Activated CD4-positive, alpha-beta T cell treated with anti-CD3 and anti-CD28 coated beads for 36 hours (primary cell): ENCODE results near the gene PCDHGA1. TPM values are rescaled to one million over a fixed set of nuclear protein-coding genes. Genes with fewer than 3 reads are reported as not detected.
"Not testable (repeated sequence)": the region's sequence is repeated elsewhere in the genome, so short reads cannot be mapped to it uniquely, and the experiment has no call there.

ENCODE experiments used
- ATAC-seq: fragments of 200-7000 bp; cut with Tn5 transposase; one replicate; pipeline ENCODE4 v1.10.0; 2021; ENCODE audit warnings: mild to moderate bottlenecking, moderate library complexity
- CTCF ChIA-PET: fragments of 350-600 bp; sonication (Branson Sonifier 250); formaldehyde crosslinking; loops from one replicate; lab custom pipeline; 2021; ENCODE audit warnings: antibody characterized with exemption; lab: Charles Lee
- POLR2A ChIA-PET: fragments of 350-600 bp; sonication (Branson Sonifier 250); formaldehyde crosslinking; loops from one replicate; lab custom pipeline; 2021; ENCODE audit warnings: antibody characterized with exemption, inconsistent platforms; lab: Charles Lee
- DNase-seq: peaks from one replicate; pipeline ENCODE4 v3.0.0-alpha.2; 2020
- H3K27ac Mint-ChIP-seq: one replicate; pipeline ENCODE4 v1.8.0; 2021; ENCODE audit warnings: mixed read lengths
- H3K27me3 Mint-ChIP-seq: one replicate; pipeline ENCODE4 v1.8.0; 2021; ENCODE audit warnings: mixed read lengths
- H3K36me3 Mint-ChIP-seq: one replicate; pipeline ENCODE4 v1.8.0; 2021; ENCODE audit warnings: low read depth, mixed read lengths
- H3K4me1 Mint-ChIP-seq: one replicate; pipeline ENCODE4 v1.8.0; 2021; ENCODE audit warnings: mixed read lengths
- H3K4me3 Mint-ChIP-seq: one replicate; pipeline ENCODE4 v1.8.0; 2021; ENCODE audit warnings: mild to moderate bottlenecking, moderate library complexity, mixed read lengths
- H3K9me3 Mint-ChIP-seq: one replicate; pipeline ENCODE4 v1.8.0; 2021; ENCODE audit warnings: low read depth, mixed read lengths
- intact Hi-C, 2 experiments: fragments of 100-400 bp; cut with DNase I in 1 of 2; cut with micrococcal nuclease in 1 of 2; formaldehyde crosslinking; loops; one replicate each; pipeline versions ENCODE4 v1.14.2 to v1.15.1; 2022 to 2024; cut with DNase I, micrococcal nuclease
- total RNA-seq, 2 experiments: library from RNA; stranded (reverse); gene quantifications; one replicate each; pipeline ENCODE4 v1.2.3, GENCODE V29; 2021

Gene PCDHGA1
- total RNA-seq, 2 experiments from 2014 or later: 0.05 TPM; not detected in 1

DNA sequence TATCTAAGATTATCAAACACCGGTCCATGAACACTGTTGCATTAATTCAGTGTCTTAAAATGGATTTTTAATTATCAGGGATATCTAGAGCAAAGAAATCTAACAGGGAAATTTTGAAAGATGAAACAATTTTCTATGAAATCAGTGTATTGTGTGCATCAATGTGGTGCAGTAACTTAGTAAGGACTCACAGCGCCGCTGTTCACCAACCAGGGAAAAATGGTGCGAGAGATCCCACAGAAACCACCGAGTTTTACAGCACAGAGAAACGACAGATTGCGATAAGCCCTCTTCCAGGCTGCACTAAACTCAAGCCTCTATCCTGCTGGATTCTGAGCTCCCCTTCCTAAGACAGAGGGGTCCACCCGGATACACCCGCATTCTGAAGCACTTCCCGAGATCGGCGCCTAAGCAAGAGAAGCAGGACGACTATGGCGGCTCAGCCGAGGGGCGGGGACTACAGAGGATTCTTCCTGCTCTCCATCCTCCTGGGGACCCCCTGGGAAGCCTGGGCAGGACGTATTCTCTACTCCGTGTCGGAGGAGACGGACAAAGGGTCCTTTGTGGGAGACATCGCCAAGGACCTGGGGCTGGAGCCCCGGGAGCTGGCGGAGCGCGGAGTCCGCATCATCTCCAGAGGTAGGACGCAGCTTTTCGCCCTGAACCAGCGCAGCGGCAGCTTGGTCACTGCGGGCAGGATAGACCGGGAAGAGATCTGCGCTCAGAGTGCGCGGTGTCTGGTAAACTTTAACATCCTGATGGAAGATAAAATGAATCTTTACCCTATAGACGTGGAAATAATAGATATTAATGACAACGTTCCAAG lies 52.4 kb downstream of the PCDHGA1 start, which contains the start of gene PCDHGA7:
Gene PCDHGA7 (plus strand): TSS at position 274 of the 826 bp plus-strand sequence. CDS start 158 bp downstream, at position 432.
- intact Hi-C loops: no loop called here
- H3K27me3 Mint-ChIP-seq: peaks cover 64% of the 10 kb centered on the region

DNA sequence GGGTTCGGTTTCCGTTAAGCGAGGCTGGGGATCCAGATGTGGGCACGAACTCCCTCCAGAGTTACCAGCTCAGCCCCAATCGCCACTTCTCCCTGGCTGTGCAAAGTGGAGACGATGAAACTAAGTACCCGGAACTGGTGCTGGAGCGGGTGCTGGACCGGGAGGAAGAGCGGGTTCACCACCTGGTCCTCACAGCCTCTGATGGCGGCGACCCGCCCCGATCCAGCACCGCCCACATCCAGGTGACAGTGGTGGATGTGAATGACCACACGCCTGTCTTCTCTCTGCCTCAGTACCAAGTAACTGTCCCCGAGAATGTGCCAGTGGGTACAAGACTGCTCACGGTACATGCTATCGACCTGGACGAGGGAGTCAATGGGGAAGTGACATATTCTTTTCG lies 53.0 kb downstream of the PCDHGA1 start:
- Mint-ChIP-seq H3K36me3 (peaks cover 12% of the 10 kb centered on the region), H3K27me3 (peaks cover 66% of the 10 kb centered on the region), H3K27ac (no peak overlapping the region), H3K9me3 (peaks cover 29% of the 10 kb centered on the region), H3K4me3 (no peak overlapping the region), H3K4me1 (no peaks in the 10 kb centered on the region)
- DNase-seq: no peak
- intact Hi-C loops: no loop called here
- CTCF ChIA-PET: interaction anchor here (0.6 to 0.7 kb wide), 2 partner anchors 188 to 223 kb away, joined by 3 read pairs; no protein-coding TSS in a partner anchor
- POLR2A ChIA-PET: no interaction called here
- ATAC-seq: no peak

More for the DNA sequence above, 52.4 kb downstream of the PCDHGA1 start, which contains the start of gene PCDHGA7:
- POLR2A ChIA-PET: no interaction called here
- Mint-ChIP-seq H3K9me3 (peaks cover 27% of the 10 kb centered on the region), H3K27ac (no peak within 1 kb of the TSS), H3K4me1 (no peaks in the 10 kb centered on the region), H3K36me3 (peaks cover 10% of the 10 kb centered on the region), H3K4me3 (peak within 1 kb of the TSS; percentile 47)
- CTCF ChIA-PET: interaction anchor here (0.7 kb wide), 1 partner anchor 187 kb away, joined by 3 read pairs; no protein-coding TSS in a partner anchor
- no peak for DNase-seq
- ATAC-seq: no peak

DNA sequence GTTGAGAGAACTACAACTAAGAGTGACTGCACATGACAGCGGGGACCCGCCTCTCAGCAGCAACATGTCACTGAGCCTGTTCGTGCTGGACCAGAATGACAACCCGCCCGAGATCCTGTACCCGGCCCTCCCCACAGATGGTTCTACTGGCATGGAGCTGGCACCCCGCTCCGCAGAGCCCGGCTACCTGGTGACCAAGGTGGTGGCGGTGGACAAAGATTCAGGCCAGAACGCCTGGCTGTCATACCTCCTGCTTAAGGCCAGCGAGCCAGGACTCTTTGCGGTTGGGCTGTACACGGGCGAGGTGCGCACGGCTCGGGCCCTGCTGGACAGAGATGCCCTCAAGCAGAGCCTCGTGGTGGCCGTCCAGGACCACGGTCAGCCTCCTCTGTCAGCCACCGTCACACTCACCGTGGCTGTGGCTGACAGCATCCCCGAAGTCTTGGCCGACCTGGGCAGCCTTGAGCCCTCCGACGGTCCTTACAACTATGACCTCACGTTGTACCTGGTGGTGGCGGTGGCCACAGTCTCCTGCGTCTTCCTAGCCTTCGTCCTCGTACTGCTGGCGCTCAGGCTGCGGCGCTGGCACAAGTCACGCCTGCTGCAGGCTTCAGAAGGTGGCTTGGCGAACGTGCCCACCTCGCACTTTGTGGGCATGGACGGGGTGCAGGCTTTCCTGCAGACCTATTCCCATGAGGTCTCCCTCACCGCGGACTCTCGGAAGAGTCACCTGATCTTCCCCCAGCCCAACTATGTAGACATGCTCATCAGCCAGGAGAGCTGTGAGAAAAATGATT lies 54.4 kb downstream of the PCDHGA1 start:
- ChIA-PET CTCF (no interaction called here), POLR2A (no interaction called here)
- H3K9me3 Mint-ChIP-seq: peaks cover 35% of the 10 kb centered on the region
- ATAC-seq: no peak
- H3K4me3 Mint-ChIP-seq: no peak overlapping the region
- no peaks in the 10 kb centered on the region for H3K4me1 Mint-ChIP-seq
- DNase-seq: no peak
- H3K27me3 Mint-ChIP-seq: peaks cover 70% of the 10 kb centered on the region
- peaks cover 15% of the 10 kb centered on the region for H3K36me3 Mint-ChIP-seq
- intact Hi-C loops: no loop called here
- H3K27ac Mint-ChIP-seq: no peak overlapping the region

DNA sequence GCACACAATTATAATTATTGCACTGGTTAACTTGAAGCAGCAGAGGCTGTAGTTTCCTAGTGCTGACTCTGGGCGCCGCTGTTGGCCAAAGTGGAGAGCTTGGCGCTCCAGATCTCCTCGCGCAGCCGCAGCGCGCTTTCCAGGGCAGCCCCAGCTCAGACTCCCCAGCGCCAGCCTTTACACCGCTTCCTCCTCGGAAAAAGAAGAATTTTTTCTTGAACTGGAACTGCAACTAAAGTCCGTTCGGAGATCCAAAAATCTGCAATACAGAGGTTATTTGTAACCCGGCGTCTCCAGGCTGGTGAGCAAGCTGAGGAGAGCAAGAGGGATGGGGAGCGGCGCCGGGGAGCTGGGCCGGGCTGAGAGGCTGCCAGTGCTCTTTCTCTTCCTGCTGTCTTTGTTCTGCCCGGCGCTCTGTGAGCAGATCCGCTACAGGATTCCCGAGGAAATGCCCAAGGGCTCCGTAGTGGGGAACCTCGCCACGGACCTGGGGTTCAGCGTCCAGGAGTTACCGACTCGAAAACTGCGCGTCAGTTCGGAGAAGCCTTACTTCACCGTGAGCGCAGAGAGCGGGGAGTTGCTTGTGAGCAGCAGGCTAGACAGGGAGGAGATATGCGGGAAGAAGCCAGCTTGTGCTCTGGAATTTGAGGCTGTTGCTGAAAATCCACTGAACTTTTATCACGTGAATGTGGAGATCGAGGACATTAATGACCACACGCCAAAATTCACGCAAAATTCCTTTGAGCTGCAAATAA lies 57.4 kb downstream of the PCDHGA1 start, which contains the start of gene PCDHGB4:
Gene PCDHGB4 (plus strand): TSS at position 142 of the 755 bp plus-strand sequence. CDS start 187 bp downstream, at position 329.
- ATAC-seq (peak; percentile 68), DNase-seq (peak; percentile 56)
- peaks cover 18% of the 10 kb centered on the region for H3K36me3 Mint-ChIP-seq
- peak within 1 kb of the TSS; percentile 23 for H3K4me3 Mint-ChIP-seq
- H3K27ac Mint-ChIP-seq, intact Hi-C loops, H3K4me1 Mint-ChIP-seq: not testable (repeated sequence)
- ChIA-PET CTCF (interaction anchor here (1.2 to 1.3 kb wide), 2 partner anchors 10 to 43 kb away, joined by 3 read pairs; partner anchors contain the start of gene PCDHGB5), POLR2A (interaction anchor here (0.6 kb wide), 1 partner anchor 127 kb away, joined by 3 read pairs; no protein-coding TSS in a partner anchor)
- peaks cover 71% of the 10 kb centered on the region for H3K27me3 Mint-ChIP-seq
- peaks cover 42% of the 10 kb centered on the region for H3K9me3 Mint-ChIP-seq

DNA sequence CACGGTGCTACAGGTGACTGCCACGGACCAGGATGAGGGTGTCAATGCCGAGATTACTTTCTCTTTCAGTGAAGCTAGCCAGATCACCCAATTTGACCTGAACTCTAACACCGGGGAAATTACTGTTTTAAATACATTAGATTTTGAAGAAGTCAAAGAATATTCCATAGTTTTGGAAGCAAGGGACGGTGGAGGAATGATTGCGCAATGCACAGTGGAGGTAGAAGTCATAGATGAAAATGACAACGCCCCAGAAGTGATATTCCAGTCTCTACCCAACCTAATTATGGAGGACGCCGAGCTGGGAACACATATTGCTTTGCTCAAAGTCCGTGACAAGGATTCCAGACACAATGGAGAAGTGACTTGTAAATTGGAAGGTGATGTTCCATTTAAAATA lies 58.3 kb downstream of the PCDHGA1 start:
- DNase-seq (no peak), ATAC-seq (no peak)
- Mint-ChIP-seq H3K27me3 (peaks cover 69% of the 10 kb centered on the region), H3K4me1 (no peaks in the 10 kb centered on the region), H3K9me3 (peaks cover 43% of the 10 kb centered on the region), H3K4me3 (no peak overlapping the region), H3K36me3 (peaks cover 21% of the 10 kb centered on the region), H3K27ac (no peak overlapping the region)
- POLR2A ChIA-PET: no interaction called here
- intact Hi-C loops: no loop called here
- CTCF ChIA-PET: interaction anchor here (1.2 kb wide), 1 partner anchor 9 kb away, joined by 3 read pairs; the partner anchor contains the start of gene PCDHGB5

DNA sequence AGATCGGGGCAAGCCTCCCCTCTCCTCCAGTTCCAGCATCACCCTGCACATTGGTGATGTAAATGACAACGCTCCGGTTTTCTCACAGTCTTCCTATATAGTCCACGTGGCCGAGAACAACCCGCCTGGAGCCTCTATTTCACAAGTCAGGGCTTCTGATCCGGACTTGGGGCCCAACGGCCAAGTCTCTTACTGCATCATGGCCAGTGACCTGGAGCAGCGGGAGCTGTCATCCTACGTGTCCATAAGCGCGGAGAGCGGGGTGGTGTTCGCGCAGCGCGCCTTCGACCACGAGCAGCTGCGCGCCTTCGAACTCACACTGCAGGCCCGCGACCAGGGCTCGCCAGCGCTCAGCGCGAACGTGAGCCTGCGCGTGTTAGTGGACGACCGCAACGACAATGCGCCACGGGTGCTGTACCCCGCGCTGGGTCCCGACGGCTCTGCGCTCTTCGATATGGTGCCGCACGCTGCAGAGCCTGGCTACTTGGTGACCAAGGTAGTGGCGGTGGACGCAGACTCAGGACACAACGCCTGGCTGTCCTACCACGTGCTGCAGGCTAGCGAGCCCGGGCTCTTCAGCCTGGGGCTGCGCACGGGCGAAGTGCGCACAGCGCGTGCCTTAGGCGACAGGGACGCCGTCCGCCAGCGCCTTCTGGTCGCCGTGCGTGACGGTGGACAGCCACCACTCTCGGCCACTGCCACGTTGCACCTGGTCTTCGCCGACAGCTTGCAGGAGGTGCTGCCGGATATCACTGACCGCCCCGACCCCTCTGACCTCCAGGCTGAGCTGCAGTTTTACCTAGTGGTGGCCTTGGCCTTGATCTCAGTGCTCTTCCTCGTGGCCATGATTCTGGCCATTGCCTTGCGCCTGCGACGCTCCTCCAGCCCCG lies 59.1 kb downstream of the PCDHGA1 start:
- H3K27ac Mint-ChIP-seq: no peak overlapping the region
- no peak overlapping the region for H3K4me3 Mint-ChIP-seq
- peaks cover 69% of the 10 kb centered on the region for H3K27me3 Mint-ChIP-seq

DNA sequence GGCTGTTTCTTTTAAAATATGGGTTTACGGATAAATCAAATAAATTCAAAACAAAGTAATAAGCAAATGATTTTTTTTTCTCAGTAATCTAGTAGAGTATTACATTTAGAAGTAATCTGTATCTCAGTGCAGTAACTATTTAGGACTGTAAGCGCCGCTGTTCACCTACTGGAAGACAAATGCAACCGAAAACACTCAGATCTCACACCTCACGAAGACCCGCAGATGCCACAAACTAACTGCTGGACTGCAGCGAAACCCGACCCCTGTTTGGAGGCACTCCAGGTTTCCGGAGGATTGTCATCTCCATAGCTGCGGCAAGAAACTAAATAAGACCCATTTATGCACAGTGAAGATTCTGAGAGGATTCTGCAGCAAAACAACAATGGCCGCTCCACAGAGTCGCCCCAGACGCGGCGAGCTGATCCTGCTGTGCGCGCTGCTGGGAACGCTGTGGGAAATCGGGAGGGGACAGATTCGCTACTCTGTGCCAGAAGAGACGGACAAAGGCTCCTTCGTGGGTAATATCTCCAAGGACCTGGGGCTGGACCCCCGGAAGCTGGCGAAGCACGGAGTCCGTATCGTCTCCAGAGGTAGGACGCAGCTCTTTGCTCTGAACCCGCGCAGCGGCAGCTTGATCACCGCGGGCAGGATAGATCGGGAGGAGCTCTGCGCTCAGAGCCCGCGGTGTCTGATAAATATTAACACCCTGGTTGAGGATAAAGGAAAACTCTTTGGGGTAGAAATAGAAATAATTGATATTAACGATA lies 62.3 kb downstream of the PCDHGA1 start, which contains the start of gene PCDHGA8:
Gene PCDHGA8 (plus strand): TSS at position 205 of the 770 bp plus-strand sequence. CDS start 181 bp downstream, at position 386.
- POLR2A ChIA-PET: interaction anchor here (0.6 kb wide), 1 partner anchor 62 kb away, joined by 4 read pairs; the partner anchor contains the start of gene PCDHGA1
- CTCF ChIA-PET: interaction anchor here (0.7 to 1.3 kb wide), 3 partner anchors 28 to 475 kb away, joined by 3 to 4 read pairs (median 3); partner anchors contain the start of genes PCDHGA2 and PCDHGA5
- Mint-ChIP-seq H3K27me3 (peaks cover 60% of the 10 kb centered on the region), H3K27ac (no peak within 1 kb of the TSS), H3K4me3 (no peak within 1 kb of the TSS), H3K9me3 (peaks cover 38% of the 10 kb centered on the region), H3K4me1 (no peaks in the 10 kb centered on the region), H3K36me3 (peaks cover 29% of the 10 kb centered on the region)
- intact Hi-C loops: no loop called here
- ATAC-seq (no peak), DNase-seq (no peak)

More for the DNA sequence above, 59.1 kb downstream of the PCDHGA1 start:
- ChIA-PET CTCF (interaction anchor here (0.6 to 2.6 kb wide), 4 partner anchors 14 to 124 kb away, joined by 3 to 7 read pairs (median 4); partner anchors contain the start of gene PCDHGA4), POLR2A (no interaction called here)
- H3K9me3 Mint-ChIP-seq: peaks cover 43% of the 10 kb centered on the region
- peaks cover 23% of the 10 kb centered on the region for H3K36me3 Mint-ChIP-seq
- DNase-seq: no peak
- H3K4me1 Mint-ChIP-seq: no peaks in the 10 kb centered on the region
- ATAC-seq: no peak
- intact Hi-C loops: no loop called here

DNA sequence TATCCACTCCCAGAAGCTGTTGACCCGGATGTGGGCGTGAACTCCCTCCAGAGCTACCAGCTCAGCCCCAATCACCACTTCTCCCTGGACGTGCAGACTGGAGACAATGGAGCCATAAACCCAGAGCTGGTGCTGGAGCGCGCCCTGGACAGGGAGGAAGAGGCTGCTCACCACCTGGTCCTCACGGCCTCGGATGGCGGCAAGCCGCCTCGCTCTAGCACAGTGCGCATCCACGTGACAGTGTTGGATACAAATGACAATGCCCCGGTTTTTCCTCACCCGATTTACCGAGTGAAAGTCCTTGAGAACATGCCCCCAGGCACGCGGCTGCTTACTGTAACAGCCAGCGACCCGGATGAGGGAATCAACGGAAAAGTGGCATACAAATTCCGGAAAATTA lies 63.0 kb downstream of the PCDHGA1 start:
- no peak for DNase-seq
- H3K27ac Mint-ChIP-seq: no peak overlapping the region
- H3K4me1 Mint-ChIP-seq: no peaks in the 10 kb centered on the region
- intact Hi-C loops: no loop called here
- CTCF ChIA-PET: interaction anchor here (0.7 to 1.3 kb wide), 2 partner anchors 55 to 476 kb away, joined by 3 to 4 read pairs; partner anchors contain the start of gene PCDHGA2
- ATAC-seq: no peak
- peaks cover 27% of the 10 kb centered on the region for H3K36me3 Mint-ChIP-seq
- POLR2A ChIA-PET: no interaction called here
- peaks cover 36% of the 10 kb centered on the region for H3K9me3 Mint-ChIP-seq
- peaks cover 58% of the 10 kb centered on the region for H3K27me3 Mint-ChIP-seq
- H3K4me3 Mint-ChIP-seq: no peak overlapping the region
